Measurements from ENCODE around the gene G6PC1. TPM values are rescaled to one million over a fixed set of nuclear protein-coding genes. Genes with fewer than 3 reads are reported as not detected.
"Not testable (repeated sequence)": the region's sequence is repeated elsewhere in the genome, so short reads cannot be mapped to it uniquely, and the experiment has no call there.

G6PC1 gene
- total and polyA plus RNA-seq, 2 experiments from 2014 or later, result not detected

DNA sequence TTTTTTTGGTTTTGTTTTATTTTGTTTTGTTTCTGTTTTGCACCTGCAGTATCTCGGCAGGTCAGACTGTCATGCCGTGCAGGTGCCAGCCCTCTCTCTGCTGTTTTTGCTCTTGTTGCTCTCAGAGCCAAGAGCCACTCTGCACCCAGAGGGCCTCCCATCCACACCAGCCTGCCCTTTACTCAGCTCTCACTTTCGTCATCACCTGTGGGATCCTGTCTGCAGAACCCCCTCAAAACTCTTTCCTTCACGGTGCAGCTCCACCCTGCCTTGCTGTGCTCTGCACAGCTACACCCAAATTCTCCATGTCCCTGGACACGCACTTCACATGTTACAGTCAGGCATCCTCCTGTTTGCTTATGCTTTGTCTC, 47.0 kb upstream of the G6PC1 start:
- Histone ChIP-seq H3K36me3 (no peaks in the 10 kb centered on the region), H3K4me3 (no peak overlapping the region), H3K27me3 (no peaks in the 10 kb centered on the region), H3K9me3 (ENCODE audit: low read depth) (no peaks in the 10 kb centered on the region), H3K27ac (no peak overlapping the region), H3K4me1 (ENCODE audit: low read depth) (peaks cover 6% of the 10 kb centered on the region)
- no peak for DNase-seq (ENCODE audit: low read depth in 1 of 2, low spot score in 1 of 2)
- TF ChIP-seq CTCF (IDR thresholded peaks at IDR 0.05; ENCODE audit: low read depth, low read length), result no peak

DNA sequence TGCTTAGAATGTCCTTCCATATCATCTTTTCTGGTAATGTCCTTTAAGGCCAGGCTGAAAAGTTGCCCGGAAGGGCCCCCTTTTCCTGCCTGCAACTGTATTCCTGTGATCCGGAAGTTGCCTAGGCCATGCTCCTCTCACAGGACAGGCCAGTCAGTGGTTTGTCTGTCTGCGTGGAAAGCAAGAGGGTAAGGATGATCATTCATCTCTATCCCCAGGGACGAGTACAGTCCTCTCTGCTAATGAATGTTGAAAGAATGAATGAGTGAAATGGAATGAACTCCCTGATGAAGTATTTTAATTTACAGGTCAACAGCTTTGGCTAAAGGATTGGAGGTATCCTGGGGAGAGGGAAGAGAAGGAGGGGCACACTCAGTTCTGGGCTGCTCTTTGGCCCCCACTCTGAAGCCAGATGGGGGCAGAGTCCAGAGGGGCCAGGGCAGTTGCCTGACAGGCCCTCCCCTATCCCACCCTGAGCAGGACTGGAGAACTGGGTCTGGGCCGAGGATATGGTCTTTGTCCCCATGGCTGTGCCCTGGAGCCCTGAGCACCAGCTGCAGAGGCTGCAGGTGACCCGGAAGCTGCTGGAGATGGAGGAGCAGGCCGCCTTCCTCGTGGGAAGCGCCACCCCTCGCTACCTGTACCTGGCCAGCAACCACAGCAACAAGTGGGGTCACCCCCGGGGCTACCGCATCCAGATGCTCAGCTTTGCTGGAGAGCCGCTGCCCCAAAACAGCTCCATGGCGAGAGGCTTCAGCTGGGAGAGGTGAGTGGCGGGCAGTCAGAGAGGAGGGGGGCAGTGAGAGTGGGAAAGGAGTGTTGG, 46.4 kb upstream of the G6PC1 start:
- Histone ChIP-seq H3K27ac (no peak overlapping the region), H3K4me1 (ENCODE audit: low read depth) (peaks cover 6% of the 10 kb centered on the region), H3K36me3 (no peaks in the 10 kb centered on the region), H3K27me3 (no peaks in the 10 kb centered on the region), H3K9me3 (ENCODE audit: low read depth) (no peaks in the 10 kb centered on the region), H3K4me3 (no peak overlapping the region)
- no peak for TF ChIP-seq CTCF (IDR thresholded peaks at IDR 0.05; ENCODE audit: low read depth, low read length)
- DNase-seq (ENCODE audit: low read depth in 1 of 2, low spot score in 1 of 2), result no peak

GRCh38 chr17:42855048-42855596, 45.5 kb upstream of the G6PC1 start:
- no peak for TF ChIP-seq CTCF (IDR thresholded peaks at IDR 0.05; ENCODE audit: low read depth, low read length)
- Histone ChIP-seq H3K27ac (no peak overlapping the region), H3K36me3 (no peaks in the 10 kb centered on the region), H3K4me1 (ENCODE audit: low read depth) (peaks cover 6% of the 10 kb centered on the region), H3K9me3 (ENCODE audit: low read depth) (no peaks in the 10 kb centered on the region), H3K4me3 (no peak overlapping the region), H3K27me3 (no peaks in the 10 kb centered on the region)
- DNase-seq (ENCODE audit: low read depth in 1 of 2, low spot score in 1 of 2), result no peak

DNA sequence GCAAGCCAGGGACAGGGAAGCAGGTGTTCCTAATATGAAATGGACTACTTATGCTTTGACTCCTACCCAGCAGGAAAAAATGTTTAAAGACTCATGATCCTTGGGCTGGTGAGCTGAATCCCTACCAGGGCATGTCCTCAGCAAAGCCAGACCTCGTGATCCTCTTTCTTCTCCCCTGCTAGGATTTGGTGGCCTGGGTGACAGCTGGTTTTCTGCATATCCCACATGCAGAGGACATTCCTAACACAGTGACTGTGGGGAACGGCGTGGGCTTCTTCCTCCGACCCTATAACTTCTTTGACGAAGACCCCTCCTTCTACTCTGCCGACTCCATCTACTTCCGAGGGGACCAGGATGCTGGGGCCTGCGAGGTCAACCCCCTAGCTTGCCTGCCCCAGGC, 44.5 kb upstream of the G6PC1 start:
- not testable (repeated sequence) for H3K4me1 ChIP-seq (ENCODE audit: low read depth); H3K36me3 ChIP-seq; H3K4me3 ChIP-seq; H3K27ac ChIP-seq; DNase-seq (ENCODE audit: low read depth in 1 of 2, low spot score in 1 of 2); H3K9me3 ChIP-seq (ENCODE audit: low read depth); H3K27me3 ChIP-seq

DNA sequence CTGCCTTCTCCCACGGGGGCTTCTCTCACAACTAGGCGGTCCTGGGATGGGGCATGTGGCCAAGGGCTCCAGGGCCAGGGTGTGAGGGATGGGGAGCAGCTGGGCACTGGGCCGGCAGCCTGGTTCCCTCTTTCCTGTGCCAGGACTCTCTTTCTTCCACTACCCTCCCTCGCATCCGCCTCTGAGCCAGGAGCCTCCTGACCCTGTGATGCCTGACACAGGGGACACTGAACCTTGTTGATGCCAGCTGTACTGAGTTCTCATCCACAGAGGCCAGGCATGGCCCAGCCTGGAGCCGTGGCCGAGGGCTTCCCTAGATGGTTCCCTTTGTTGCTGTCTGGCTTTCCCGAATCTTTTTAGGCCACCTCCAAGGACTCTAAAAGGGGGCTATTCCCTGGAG, 44.1 kb upstream of the G6PC1 start:
- H3K4me3 ChIP-seq; H3K4me1 ChIP-seq (ENCODE audit: low read depth); H3K9me3 ChIP-seq (ENCODE audit: low read depth); DNase-seq (ENCODE audit: low read depth in 1 of 2, low spot score in 1 of 2); H3K36me3 ChIP-seq; H3K27me3 ChIP-seq; H3K27ac ChIP-seq: not testable (repeated sequence)

DNA sequence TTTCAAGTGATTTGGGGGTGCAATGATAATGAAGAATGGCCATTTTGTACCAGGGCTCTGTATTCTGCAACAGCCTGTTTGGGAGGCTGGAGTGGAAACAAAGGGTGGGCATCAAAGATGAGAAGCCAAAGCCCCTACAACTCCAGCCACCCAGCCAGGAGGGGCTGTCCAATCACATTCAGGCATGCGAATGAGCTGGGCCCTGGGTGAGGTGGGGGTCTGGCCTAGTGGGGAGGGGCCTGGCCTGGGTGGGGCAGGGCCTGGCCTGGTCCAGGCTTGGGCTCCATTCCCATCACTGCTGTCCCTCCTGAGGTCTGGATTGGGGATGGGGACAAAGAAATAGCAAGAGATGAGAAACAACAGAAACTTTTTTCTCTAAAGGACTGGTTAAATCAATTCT, 43.2 kb upstream of the G6PC1 start:
- Histone ChIP-seq H3K4me1 (ENCODE audit: low read depth) (no peaks in the 10 kb centered on the region), H3K9me3 (ENCODE audit: low read depth) (no peaks in the 10 kb centered on the region), H3K4me3 (no peak overlapping the region), H3K27ac (no peak overlapping the region), H3K27me3 (no peaks in the 10 kb centered on the region), H3K36me3 (no peaks in the 10 kb centered on the region)
- no peak for DNase-seq (ENCODE audit: low read depth in 1 of 2, low spot score in 1 of 2)
- TF ChIP-seq CTCF (IDR thresholded peaks at IDR 0.05; ENCODE audit: low read depth, low read length), result no peak

Data from cardiac muscle cell (in vitro differentiated cells and primary cell).